ENCODE measurements around the gene EIF4G3.
"Not testable (repeated sequence)": the region's sequence is repeated elsewhere in the genome, so short reads cannot be mapped to it uniquely, and the experiment has no call there.

The EIF4G3 gene

DNA sequence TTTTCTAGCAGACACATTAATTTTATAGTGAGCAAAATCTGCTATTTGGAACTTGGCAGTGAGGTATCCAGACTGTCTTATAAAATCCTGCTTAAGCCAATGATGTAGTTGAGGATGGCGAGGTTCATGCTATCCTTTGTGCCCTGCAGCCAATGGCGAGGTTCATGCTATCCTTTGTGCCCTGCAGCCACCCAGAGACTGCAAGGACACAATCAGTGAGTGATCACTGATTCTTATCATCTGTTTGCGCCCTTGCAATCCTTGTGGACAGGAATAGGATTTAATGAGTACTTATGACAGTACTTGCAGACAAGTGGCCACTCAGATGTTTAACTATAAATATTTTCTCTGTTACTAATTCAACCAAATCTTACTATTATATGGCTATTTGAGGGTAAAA is 112.6 kb downstream of the EIF4G3 start:
- no peak for DNase-seq

DNA sequence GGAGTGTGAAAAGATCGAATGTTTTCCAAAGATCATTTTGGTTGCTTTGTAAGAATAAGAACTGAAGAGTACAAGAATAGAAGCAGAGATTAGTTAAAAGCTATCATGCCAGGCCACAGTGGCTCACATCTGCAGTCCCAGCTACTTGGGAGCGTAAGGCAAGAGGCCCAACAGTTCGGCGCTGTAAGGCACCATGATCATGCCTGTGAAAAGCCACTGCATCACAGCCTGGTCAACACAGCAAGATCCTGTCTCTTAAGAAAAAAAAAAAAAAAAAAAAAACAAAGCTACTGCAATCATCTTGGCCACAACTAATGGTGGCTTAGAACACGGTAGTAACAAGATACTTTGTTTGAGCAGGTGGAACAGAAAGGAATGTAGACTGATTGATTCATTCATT is 116.2 kb downstream of the EIF4G3 start:
- no peak for DNase-seq

DNA sequence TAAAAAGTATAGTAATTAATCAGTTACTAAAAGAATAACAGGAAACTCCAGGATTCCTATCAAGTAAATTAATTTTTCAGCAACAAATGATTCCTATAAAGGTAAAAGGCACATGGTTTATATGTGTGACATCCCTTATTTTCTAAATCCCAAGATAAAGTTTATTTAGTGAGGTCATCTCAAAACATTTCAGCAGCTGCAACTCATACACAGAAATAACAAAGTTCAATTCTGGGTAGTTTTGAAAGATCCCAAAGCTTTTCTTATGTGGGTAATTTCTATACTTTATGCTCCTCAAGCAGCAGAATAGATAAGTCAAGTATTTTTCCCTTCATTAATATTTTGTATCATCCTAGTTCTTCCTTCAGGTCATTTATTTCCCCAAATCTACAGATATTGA is 117.7 kb downstream of the EIF4G3 start:
- no peak for DNase-seq

- DNase-seq: no peak
Measured at GRCh38 chr1:21058035-21058793, 118.5 kb downstream of the EIF4G3 start.

- not testable (repeated sequence) for DNase-seq
Measured at GRCh38 chr1:21053189-21053928, 123.3 kb downstream of the EIF4G3 start.

DNA sequence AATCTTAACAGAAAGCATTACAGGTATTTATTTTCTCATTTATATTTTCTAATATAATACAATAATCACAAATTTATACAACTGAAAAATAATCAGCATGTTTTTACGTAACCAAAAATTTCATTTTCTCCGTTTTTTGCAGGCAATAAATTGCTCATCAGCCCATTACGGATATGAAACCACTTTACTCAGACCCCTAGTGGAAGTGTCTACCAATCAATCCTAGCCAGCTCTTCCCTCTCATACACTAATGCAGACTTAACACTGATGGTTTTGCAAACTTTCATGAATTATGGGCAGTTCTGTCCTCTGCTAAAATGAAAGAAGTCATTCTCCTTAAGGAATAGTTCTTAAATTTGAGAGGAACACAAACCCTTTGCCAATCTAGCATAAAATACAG is 124.7 kb downstream of the EIF4G3 start:
- DNase-seq: no peak

- no peak for DNase-seq
Measured at GRCh38 chr1:21051177-21051825, 125.4 kb downstream of the EIF4G3 start.

- no peak for DNase-seq
Measured at GRCh38 chr1:21050031-21050430, 126.7 kb downstream of the EIF4G3 start.

- no peak for DNase-seq
Measured at GRCh38 chr1:21048462-21048861, 128.2 kb downstream of the EIF4G3 start.

DNA sequence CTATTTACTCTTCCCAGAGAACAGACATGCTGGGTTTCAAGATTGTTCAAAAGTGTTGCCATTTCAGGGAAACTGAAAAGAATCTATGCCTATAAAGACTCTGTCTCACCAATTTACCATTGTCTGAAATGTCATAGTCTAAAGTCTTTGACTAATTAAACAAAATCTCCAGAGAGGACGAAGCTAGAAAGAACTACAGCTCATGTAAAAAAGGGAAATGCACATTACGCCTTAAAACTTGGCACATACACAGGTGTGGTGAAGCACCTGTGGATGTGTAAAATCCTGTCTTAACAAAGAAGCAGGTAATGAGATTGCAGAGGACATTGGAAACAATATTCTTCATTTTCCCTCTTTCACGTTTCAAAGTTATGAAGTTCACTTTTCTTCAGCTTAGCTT is 130.6 kb downstream of the EIF4G3 start:
- DNase-seq: no peak

DNA sequence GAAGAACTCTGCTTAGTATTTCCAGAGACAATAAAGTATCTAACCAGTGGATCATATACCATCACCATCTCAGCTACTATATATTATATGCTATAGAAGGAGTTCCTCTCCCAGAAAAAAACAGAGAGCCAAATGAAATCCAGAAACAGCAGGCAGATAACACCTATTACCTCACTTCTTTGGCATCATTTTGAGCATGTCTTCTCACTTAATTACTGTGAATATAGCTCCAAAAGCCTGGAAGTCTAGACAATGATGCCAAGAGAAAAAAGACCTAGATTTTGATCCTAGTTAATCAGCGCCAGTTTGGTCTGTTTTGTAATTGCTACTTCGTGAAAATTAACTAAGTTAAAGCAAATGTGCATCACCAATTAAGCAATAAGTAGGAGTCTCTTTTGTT is 131.3 kb downstream of the EIF4G3 start:
- DNase-seq: no peak

GRCh38 chr1:21042929-21043605 is 133.6 kb downstream of the EIF4G3 start:
- no peak for DNase-seq

DNA sequence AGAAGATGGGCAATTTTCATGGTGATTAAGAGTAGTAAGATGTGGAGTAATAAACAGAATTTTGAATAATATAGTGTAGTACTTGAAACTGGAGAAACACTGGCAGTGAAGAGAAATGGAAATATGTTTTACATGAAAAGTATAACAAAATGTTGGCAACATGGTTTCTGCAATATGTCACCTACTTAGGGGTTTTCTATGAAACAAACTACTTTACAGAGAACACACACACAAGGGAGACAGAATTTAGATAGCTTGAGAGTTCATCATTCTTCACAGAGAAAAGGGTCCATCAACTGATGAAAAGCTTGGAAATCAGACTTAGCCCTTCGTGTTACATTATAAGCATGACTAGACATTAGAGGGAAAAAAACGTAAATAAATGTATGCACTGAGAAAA is 135.2 kb downstream of the EIF4G3 start:
- DNase-seq: no peak

GRCh38 chr1:21037091-21037490 is 139.6 kb downstream of the EIF4G3 start:
- DNase-seq: no peak

- no peak for DNase-seq
Measured at GRCh38 chr1:21035794-21036193, 140.9 kb downstream of the EIF4G3 start.

DNA sequence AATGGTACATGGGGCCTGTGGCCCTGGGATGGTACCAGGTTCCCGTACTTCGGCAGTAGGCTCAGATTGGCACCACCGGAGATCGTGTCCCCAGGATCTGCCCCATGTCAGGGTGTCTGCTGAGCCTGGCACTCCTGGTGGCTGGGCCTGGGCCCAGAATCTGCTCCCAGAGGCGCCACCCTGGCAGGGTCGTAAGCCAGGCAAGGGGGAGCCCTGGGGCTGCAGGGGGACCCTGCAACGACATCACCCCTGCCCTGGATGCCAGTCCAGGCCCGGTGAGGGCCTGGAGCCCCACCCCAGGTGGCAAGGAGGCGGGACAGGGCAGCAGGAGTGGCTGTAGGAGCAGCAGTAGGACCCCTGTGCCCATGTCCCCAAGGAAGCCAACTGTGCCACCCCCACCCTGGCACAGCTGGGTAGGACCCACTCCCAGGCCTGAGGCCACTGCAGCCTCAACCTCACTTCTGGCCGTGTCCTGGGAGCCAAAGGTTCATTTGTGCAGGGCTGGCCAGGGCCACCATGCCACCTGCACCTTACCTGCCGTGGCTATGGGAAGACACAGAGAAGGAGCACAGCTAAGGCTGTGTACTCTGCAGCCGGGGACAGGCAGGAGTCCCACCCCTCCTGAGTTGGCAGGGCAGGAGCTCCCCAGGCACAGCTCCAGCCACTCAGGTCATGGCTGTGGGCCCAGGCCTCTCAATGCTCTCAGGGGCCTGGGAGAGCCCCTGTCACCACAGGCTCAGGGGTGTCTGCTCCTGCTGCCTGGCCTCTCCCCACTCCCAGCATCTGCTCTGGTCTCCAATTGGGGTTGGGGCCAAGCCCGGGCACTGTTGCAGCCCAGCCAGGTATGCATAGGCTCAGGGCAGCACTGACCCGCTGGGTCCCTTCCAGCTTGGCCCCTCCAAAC is 141.7 kb downstream of the EIF4G3 start:
- DNase-seq: no peak

DNA sequence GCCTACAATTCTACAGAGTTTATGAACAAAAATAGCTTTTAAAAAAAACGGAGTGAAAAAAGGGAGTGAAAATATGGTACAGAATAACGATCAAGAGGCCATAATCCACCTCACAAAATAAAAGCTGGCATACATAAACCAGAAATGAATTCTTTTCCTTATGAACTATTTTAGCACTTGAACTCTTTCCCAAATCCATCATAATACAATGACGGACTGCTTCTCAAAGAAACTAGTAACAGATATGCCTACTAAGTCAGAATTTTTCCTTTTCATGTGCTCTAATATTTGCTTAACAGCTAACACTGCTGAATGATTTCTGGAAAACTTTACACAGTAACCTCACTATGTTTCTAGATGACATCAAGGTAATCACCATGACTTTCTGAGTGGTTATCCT is 144.0 kb downstream of the EIF4G3 start:
- no peak for DNase-seq

- DNase-seq: no peak
Measured at GRCh38 chr1:21030181-21030580, 146.5 kb downstream of the EIF4G3 start.

GRCh38 chr1:21028520-21029145 is 148.1 kb downstream of the EIF4G3 start:
- no peak for DNase-seq

DNA sequence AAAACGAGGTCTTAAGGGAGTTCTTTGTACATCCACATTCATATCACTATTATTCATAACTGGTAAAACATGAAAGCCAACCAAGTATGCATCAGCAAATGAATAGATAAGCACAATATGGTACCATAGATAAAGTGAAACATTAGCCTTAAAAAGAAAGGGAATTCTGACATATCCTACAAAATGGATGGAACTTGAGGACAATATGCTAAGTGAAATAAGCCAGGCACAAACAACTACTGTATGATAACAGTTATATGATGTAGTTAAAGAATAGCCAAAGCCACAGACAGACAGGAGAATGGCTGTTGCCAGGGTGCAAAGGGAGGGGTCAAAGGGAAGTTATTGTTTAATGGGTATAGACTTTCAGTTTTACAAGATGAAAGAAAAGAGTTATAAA is 148.9 kb downstream of the EIF4G3 start:
- no peak for DNase-seq

DNA sequence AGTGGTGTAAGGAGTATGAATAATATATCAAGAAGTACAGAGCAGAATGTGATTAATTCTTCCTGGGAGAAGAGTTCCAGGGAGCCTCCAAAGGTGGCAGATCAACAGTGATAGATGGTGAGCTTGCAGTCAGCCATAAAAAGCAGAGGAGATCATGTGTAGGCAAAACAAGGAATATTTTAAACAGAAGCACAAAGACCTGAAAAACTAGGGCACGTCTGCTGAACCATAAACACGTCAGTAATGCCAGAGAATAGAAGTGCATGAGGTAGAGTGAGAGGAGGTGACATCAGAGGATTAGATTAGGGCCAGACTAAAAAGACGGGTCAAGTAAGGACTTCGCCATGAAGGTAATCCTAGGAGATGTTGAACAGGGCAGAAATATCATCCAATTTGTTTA is 151.8 kb downstream of the EIF4G3 start:
- no peak for DNase-seq
